Aortic smooth muscle cell (primary cell): ENCODE data around the gene PNPO. TPM values are rescaled to one million over a fixed set of nuclear protein-coding genes. Genes with fewer than 3 reads are reported as not detected.

ENCODE experiments used
- total RNA-seq: library from RNA; depleted of rRNA; stranded (reverse); fragments of >200 nt; gene quantifications from 2 replicates; pipeline ENCODE4 v1.2.3, GENCODE V29; 2014

Gene PNPO
- total RNA-seq, result 26.2 and 28.1 TPM in 2 replicates

DNA sequence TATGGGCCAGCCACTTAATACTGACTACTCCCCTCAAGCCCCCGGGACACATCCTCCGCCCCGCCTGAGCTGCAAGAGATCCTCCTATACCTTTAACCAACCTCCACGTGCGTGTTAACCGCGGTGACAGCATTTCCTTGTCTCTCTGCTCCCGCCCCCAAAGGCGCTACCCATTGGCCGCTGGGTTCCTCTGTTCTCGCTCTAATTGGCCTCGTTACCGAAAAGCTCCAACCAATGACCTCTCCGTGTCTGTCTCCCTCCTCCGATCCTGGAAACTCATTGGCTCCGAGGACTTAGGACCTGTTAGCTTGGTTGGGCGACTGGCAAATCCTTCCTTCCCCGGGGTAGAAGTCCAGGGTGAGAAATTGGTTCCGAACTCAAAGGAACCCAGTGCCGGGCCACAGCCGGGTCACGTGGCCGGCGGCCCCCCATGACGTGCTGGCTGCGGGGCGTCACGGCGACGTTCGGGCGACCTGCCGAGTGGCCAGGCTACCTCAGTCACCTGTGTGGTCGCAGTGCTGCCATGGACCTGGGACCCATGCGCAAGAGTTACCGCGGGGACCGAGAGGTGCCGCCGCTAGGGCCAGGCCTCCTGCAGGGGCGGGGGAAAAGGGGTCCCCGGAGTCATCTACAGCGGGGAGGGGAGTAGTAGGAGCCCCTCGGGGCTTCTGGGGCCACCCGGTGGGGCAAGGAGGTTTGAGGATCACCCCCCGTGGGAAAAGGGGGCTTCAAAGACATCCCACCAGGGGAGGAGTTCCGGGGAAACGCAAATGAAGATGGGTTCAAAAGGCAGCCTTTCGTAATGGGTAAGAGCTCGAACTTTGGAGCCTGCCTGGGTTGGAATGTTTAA is at the start of gene PNPO:
TSS of gene PNPO (plus strand) at position 326 of the 850 bp plus-strand sequence. CDS start at position 431, 105 bp downstream.

GRCh38 chr17:47895856-47896671 is 45.3 kb upstream of the PNPO start, which contains the start of gene SP2:
TSS of gene SP2 (plus strand) at chr17:47896236. CDS start at chr17:47896287, 51 bp downstream.

DNA sequence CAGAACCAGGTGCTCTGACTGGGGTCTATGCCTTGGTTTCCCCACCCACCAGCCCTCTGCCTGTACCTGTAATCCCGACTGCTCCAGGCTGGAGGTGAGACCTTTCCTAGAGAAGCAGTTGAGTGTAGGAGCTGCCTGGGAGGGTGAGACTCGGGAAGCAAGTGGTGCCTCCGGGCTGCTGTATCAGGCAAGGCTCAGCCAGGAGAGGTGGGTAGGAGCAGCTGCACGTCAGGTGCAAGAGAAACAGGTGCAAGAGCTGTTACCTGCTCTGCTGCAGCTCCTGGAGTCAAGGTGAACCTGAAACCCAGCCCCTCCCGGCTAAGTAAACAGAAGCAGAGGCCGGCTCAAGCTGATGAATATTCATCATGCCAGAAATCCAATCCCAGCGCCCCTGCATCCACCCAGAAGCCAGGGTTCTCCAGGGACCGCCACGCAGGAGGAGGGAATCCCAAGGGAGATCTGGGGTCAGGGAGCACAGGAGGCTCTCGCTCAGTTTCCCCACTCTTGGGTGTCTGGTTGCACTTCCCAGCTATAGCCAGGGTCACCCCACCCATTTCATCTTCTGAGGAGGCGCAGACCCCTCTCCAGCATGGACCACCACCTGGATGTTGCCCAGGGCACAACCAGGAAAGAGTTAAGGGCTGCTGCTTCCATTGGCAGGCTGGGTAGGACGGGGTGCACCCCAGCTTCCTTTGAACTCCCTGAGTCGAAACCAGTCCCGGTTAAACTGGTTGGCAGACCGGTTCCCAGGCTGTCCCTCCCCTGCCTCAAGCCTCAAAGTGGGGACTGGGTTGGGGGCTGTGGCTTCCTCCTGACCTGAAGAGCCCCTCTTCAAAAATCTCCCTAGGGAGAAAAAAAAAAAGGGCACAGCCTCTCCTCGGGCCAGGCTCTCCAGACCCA is 16.5 kb downstream of the PNPO start, which contains the start of gene PRR15L:
TSS of gene PRR15L (minus strand) at position 293 of the 900 bp plus-strand sequence. CDS start 4,649 bp downstream, outside the sequence.

DNA sequence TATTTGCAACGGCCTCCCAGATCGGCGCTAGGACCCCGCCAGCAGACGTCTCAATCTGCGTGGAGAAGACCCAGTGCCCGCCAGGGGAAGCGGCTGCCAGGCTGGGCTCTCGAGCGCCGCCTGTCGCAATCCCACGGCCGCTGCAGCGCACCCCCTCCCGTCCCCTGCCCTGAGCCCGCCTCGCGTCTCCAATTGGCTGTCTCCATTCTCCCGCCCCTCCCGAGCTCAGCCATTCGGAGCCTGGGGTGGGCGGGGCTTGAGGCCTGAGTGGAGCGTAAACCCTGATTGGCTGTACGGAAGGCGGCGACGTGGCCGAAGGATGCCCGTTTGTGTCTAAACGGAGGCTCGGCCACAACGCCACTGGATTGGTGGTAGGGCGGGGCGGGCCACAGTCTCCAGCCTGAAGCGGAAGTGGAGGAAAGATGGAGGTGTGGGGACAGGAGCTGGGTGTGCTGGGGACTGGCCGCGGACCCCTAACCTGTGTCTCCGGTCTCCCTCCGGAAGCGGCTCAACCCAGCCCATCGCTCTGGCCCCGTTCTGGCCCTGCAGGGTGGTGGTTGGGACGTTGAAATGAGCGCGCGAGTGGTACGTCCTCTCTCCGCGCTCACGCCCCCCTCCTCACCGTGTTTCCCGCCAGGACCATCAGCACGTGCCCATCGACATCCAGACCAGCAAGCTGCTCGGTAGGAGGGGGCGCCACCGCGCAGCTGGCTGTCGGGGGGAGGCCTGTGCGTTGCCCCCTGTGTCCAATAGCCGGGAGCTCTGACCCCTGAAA is 29.5 kb downstream of the PNPO start, which contains the start of gene CDK5RAP3:
TSS of gene CDK5RAP3 (plus strand) at position 389 of the 775 bp plus-strand sequence. CDS start at position 423, 34 bp downstream.

Other genes with a start within 250 kb of the PNPO start
- 6.5 and 9.6 TPM in 2 replicates for gene TBKBP1, start 247.4 kb upstream of the PNPO start, total RNA-seq
- gene TBX21, start 208.3 kb upstream of the PNPO start, total RNA-seq, result not detected in 2 replicates
- gene OSBPL7, start 119.8 kb upstream of the PNPO start, total RNA-seq, result 5.4 and 7.8 TPM in 2 replicates
- gene MRPL10, start 110.0 kb upstream of the PNPO start, total RNA-seq, result 12.7 and 13.1 TPM in 2 replicates
- 0.25 TPM in 1 of 2 replicates, not detected in the other for gene LRRC46, start 109.9 kb upstream of the PNPO start, total RNA-seq
- gene SCRN2, start 100.3 kb upstream of the PNPO start, total RNA-seq, result 40.4 and 43.1 TPM in 2 replicates
- gene SP6, start 90.4 kb upstream of the PNPO start, total RNA-seq, result 0.12 and 0.13 TPM in 2 replicates
- gene SP2, start 45.3 kb upstream of the PNPO start, total RNA-seq, result 0.40 and 1.6 TPM in 2 replicates
- gene PRR15L, start 16.3 kb downstream of the PNPO start, total RNA-seq, result not detected in 2 replicates
- gene CDK5RAP3, start 29.5 kb downstream of the PNPO start, total RNA-seq, result 68.1 and 83.1 TPM in 2 replicates
- 147 and 185 TPM in 2 replicates for gene COPZ2, start 96.2 kb downstream of the PNPO start, total RNA-seq
- gene NFE2L1, start 106.8 kb downstream of the PNPO start, total RNA-seq, result 123 and 186 TPM in 2 replicates
- gene CBX1, start 159.9 kb downstream of the PNPO start, total RNA-seq, result 36.0 and 40.0 TPM in 2 replicates
- 11.0 and 11.2 TPM in 2 replicates for gene SNX11, start 166.2 kb downstream of the PNPO start, total RNA-seq